Fibroblast of the aortic adventitia (primary cell): Measurements from ENCODE around the gene PIGT. TPM values are rescaled to one million over a fixed set of nuclear protein-coding genes. Genes with fewer than 3 reads are reported as not detected.

Experiments
- DNase-seq: peaks from one replicate; pipeline ENCODE4 v3.0.0-alpha.2; 2010; ENCODE audit warnings: low read depth
- H3K4me3 ChIP-seq: 2 replicates; pipeline ENCODE4 v1.5.1; 2011; ENCODE audit warnings: low read depth, mild to moderate bottlenecking, control low read depth, low read length, moderate library complexity
- CTCF ChIP-seq: IDR thresholded peaks from 2 replicates; pipeline ENCODE4 v1.5.1; 2011; ENCODE audit warnings: mild to moderate bottlenecking, low read length, control low read depth, inconsistent platforms; ENCODE audit not compliant: insufficient read depth
- total RNA-seq: library from RNA; depleted of rRNA; stranded (reverse); fragments of >200 nt; gene quantifications from 2 replicates; pipeline ENCODE4 v1.2.3, GENCODE V29; 2012; ENCODE audit warnings: low replicate concordance

Gene PIGT
- total RNA-seq, result 19.9 and 67.4 TPM in 2 replicates

GRCh38 chr20:45415822-45416637 lies at the start of gene PIGT:
Gene PIGT (plus strand): TSS chr20:45416141. CDS start chr20:45416157, 16 bp downstream.
- peak within 1 kb of the TSS; percentile 97 for H3K4me3 ChIP-seq
- no peak for TF ChIP-seq CTCF
- peak; percentile 74 for DNase-seq

GRCh38 chr20:45366192-45366591 lies 49.7 kb upstream of the PIGT start:
- no peak for TF ChIP-seq CTCF
- no peak for DNase-seq
- H3K4me3 ChIP-seq, result no peak overlapping the region

GRCh38 chr20:45366631-45367030 lies 49.3 kb upstream of the PIGT start:
- no peak for TF ChIP-seq CTCF
- H3K4me3 ChIP-seq, result no peak overlapping the region
- no peak for DNase-seq

- H3K4me3 ChIP-seq, result no peak overlapping the region
- DNase-seq, result no peak
- no peak for TF ChIP-seq CTCF
Measured at GRCh38 chr20:45367126-45367525, 48.8 kb upstream of the PIGT start.

GRCh38 chr20:45368221-45368980 lies 47.5 kb upstream of the PIGT start:
- TF ChIP-seq CTCF, result no peak
- H3K4me3 ChIP-seq, result no peak overlapping the region
- no peak for DNase-seq

- DNase-seq, result no peak
- no peak for TF ChIP-seq CTCF
- no peak overlapping the region for H3K4me3 ChIP-seq
Measured at GRCh38 chr20:45370571-45371160, 45.3 kb upstream of the PIGT start.
